ENCODE measurements around the gene PDE10A. TPM values are rescaled to one million over a fixed set of nuclear protein-coding genes. Genes with fewer than 3 reads are reported as not detected.

PDE10A gene
- total RNA-seq, 1 donor from 2014 or later = 5.4 TPM

DNA sequence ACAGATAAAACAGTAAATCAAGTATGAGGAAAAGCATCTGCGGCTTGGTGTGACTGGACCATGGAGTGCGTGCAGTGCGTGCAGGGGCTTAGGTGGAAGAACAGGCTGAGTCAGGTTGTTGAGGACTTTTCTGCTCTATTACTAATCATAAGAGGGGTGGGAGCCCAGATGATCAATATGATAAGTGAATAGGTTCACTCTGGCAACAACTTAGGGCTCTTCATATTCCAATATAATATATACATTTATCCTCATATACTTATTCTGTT, 56.4 kb downstream of the PDE10A start:
- Histone ChIP-seq H3K36me3 (ENCODE audit: insufficient read depth, low read length) (no peaks in the 10 kb centered on the region), H2AFZ (ENCODE audit: low read depth, low read length) (no peak overlapping the region), H3K9ac (ENCODE audit: low read length) (no peak overlapping the region), H3K27me3 (ENCODE audit: insufficient read depth, low read length) (no peaks in the 10 kb centered on the region), H3K9me3 (ENCODE audit: insufficient read depth, low read depth, low read length) (no peaks in the 10 kb centered on the region), H3K4me1 (ENCODE audit: insufficient read depth, low read length) (no peaks in the 10 kb centered on the region), H3K27ac (ENCODE audit: low read depth, low read length) (no peak overlapping the region), H4K20me1 (ENCODE audit: insufficient read depth, low read length) (no peaks in the 10 kb centered on the region), H3K4me2 (ENCODE audit: low read length) (no peak overlapping the region), H3K79me2 (ENCODE audit: insufficient read depth, low read length) (peaks cover 3% of the 10 kb centered on the region), H3K4me3 (ENCODE audit: insufficient read depth, low read depth, low read length) (no peak overlapping the region)
- Mint-ChIP-seq H3K4me1 (ENCODE audit: low read depth, unreplicated experiment) (no peaks in the 10 kb centered on the region), H3K4me3 (ENCODE audit: unreplicated experiment) (no peak overlapping the region), H3K36me3 (ENCODE audit: low read depth, unreplicated experiment) (no peaks in the 10 kb centered on the region), H3K9me3 (ENCODE audit: unreplicated experiment) (no peaks in the 10 kb centered on the region), H3K27me3 (ENCODE audit: low read depth, unreplicated experiment) (no peaks in the 10 kb centered on the region), H3K27ac (ENCODE audit: unreplicated experiment) (no peak overlapping the region)
- FAIRE-seq = no peak
- TF ChIP-seq EZH2 (IDR thresholded peaks at IDR 0.05; ENCODE audit: insufficient read depth, low read length) = no peak
- TF ChIP-seq, protein P1, sequence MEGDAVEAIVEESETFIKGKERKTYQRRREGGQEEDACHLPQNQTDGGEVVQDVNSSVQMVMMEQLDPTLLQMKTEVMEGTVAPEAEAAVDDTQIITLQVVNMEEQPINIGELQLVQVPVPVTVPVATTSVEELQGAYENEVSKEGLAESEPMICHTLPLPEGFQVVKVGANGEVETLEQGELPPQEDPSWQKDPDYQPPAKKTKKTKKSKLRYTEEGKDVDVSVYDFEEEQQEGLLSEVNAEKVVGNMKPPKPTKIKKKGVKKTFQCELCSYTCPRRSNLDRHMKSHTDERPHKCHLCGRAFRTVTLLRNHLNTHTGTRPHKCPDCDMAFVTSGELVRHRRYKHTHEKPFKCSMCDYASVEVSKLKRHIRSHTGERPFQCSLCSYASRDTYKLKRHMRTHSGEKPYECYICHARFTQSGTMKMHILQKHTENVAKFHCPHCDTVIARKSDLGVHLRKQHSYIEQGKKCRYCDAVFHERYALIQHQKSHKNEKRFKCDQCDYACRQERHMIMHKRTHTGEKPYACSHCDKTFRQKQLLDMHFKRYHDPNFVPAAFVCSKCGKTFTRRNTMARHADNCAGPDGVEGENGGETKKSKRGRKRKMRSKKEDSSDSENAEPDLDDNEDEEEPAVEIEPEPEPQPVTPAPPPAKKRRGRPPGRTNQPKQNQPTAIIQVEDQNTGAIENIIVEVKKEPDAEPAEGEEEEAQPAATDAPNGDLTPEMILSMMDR (IDR thresholded peaks at IDR 0.05; ENCODE audit: insufficient read depth, low read depth, low read length) = no peak
- no peak for DNase-seq (ENCODE audit: low read depth)

DNA sequence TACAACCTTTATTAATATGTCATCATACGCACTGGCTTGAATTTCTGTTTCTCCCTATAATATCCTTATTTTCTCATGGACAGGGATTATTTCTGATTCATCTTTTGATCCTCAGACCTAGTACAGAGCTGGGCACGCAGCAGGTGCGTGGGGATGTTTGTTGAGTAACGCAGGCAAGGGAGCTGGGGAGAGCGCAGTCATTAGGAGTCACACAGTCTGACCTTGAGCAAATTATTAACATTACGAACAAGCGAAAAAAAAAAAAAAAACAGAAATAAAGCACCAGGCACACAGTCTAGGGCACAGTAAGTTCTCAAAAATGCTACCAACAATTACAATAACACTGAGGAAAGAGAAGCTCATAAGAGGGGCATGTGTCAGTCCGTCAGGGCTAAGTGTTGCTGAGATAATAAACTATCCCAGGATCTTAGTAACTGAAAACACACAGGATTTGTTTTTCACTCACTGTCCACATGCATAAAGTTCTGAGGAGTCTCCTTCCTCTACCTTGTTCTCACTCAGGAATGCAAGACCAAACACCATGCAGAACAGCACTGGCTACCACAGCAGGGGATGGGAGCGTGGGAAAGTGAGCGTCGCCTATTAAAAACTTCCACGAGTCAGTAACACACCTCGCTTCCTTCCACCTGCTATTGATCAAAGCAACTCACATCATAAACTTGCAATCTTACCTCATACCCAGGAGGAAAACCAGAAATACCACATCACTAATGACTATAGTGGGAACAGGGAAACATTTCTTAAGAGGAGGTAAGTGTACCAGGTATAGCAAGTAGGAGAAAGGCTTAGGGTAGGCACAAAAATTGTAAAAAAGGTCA, 56.9 kb downstream of the PDE10A start:
- no peak for TF ChIP-seq EZH2 (IDR thresholded peaks at IDR 0.05; ENCODE audit: insufficient read depth, low read length)
- TF ChIP-seq, protein P1 (IDR thresholded peaks at IDR 0.05; ENCODE audit: insufficient read depth, low read depth, low read length) = no peak
- FAIRE-seq = no peak
- no peak overlapping the region for H3K4me3 ChIP-seq (ENCODE audit: insufficient read depth, low read depth, low read length)
- Mint-ChIP-seq H3K9me3 (ENCODE audit: unreplicated experiment) (no peaks in the 10 kb centered on the region), H3K27ac (ENCODE audit: unreplicated experiment) (no peak overlapping the region), H3K36me3 (ENCODE audit: low read depth, unreplicated experiment) (no peaks in the 10 kb centered on the region), H3K4me1 (ENCODE audit: low read depth, unreplicated experiment) (no peaks in the 10 kb centered on the region), H3K27me3 (ENCODE audit: low read depth, unreplicated experiment) (no peaks in the 10 kb centered on the region), H3K4me3 (ENCODE audit: unreplicated experiment) (no peak overlapping the region)
- no peak overlapping the region for H3K27ac ChIP-seq (ENCODE audit: low read depth, low read length)
- H3K79me2 ChIP-seq (ENCODE audit: insufficient read depth, low read length) = peaks cover 3% of the 10 kb centered on the region
- H3K4me2 ChIP-seq (ENCODE audit: low read length) = no peak overlapping the region
- no peak overlapping the region for H3K9ac ChIP-seq (ENCODE audit: low read length)
- no peaks in the 10 kb centered on the region for H3K9me3 ChIP-seq (ENCODE audit: insufficient read depth, low read depth, low read length)
- no peaks in the 10 kb centered on the region for H3K36me3 ChIP-seq (ENCODE audit: insufficient read depth, low read length)
- H4K20me1 ChIP-seq (ENCODE audit: insufficient read depth, low read length) = no peaks in the 10 kb centered on the region
- no peak for DNase-seq (ENCODE audit: low read depth)
- H3K27me3 ChIP-seq (ENCODE audit: insufficient read depth, low read length) = no peaks in the 10 kb centered on the region
- H2AFZ ChIP-seq (ENCODE audit: low read depth, low read length) = no peak overlapping the region
- H3K4me1 ChIP-seq (ENCODE audit: insufficient read depth, low read length) = no peaks in the 10 kb centered on the region

DNA sequence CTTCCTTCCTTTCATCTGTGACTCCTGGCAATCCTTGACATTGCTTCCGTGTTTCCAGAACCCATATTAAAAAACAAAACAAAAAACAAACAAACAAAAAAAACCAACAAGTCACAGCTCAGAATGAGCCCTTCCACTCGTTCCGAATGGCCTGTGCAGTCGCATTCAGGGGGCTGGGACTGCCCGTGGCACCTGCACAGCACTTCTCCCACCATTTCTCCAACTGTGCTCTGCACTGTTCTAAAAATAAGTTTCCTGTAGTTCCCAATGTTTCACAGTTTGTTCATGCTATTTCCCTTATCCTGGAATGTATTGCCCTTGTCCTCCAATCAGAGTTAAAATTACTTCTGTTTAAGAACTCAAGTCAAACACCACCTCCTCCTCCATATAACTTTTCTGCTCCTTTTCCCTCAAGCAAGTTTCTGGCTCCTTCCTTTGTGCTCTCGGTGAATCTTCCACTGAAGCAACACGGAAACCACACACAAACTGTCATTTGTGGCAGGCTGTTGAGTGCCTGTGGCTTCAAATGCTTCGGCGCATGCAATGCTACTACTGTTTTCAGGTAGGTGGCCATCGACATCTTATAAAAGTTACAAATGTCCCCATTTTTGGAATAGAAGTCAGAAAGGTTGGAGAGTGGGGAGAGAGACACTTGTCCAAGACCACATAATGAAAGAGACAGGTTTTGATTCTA, 57.7 kb downstream of the PDE10A start:
- Histone ChIP-seq H4K20me1 (ENCODE audit: insufficient read depth, low read length) (no peaks in the 10 kb centered on the region), H3K4me1 (ENCODE audit: insufficient read depth, low read length) (no peaks in the 10 kb centered on the region), H2AFZ (ENCODE audit: low read depth, low read length) (no peak overlapping the region), H3K9ac (ENCODE audit: low read length) (no peak overlapping the region), H3K27me3 (ENCODE audit: insufficient read depth, low read length) (no peaks in the 10 kb centered on the region), H3K79me2 (ENCODE audit: insufficient read depth, low read length) (peaks cover 3% of the 10 kb centered on the region), H3K4me2 (ENCODE audit: low read length) (no peak overlapping the region), H3K4me3 (ENCODE audit: insufficient read depth, low read depth, low read length) (no peak overlapping the region), H3K27ac (ENCODE audit: low read depth, low read length) (no peak overlapping the region), H3K9me3 (ENCODE audit: insufficient read depth, low read depth, low read length) (no peaks in the 10 kb centered on the region), H3K36me3 (ENCODE audit: insufficient read depth, low read length) (no peaks in the 10 kb centered on the region)
- DNase-seq (ENCODE audit: low read depth) (no peak), FAIRE-seq (no peak)
- Mint-ChIP-seq H3K27me3 (ENCODE audit: low read depth, unreplicated experiment) (no peaks in the 10 kb centered on the region), H3K9me3 (ENCODE audit: unreplicated experiment) (no peaks in the 10 kb centered on the region), H3K36me3 (ENCODE audit: low read depth, unreplicated experiment) (no peaks in the 10 kb centered on the region), H3K27ac (ENCODE audit: unreplicated experiment) (no peak overlapping the region), H3K4me1 (ENCODE audit: low read depth, unreplicated experiment) (no peaks in the 10 kb centered on the region), H3K4me3 (ENCODE audit: unreplicated experiment) (no peak overlapping the region)
- TF ChIP-seq EZH2 (IDR thresholded peaks at IDR 0.05; ENCODE audit: insufficient read depth, low read length) = no peak
- TF ChIP-seq, protein P1 (IDR thresholded peaks at IDR 0.05; ENCODE audit: insufficient read depth, low read depth, low read length) = no peak
